ENCODE measurements around the gene KLK1.

- no peak for TF ChIP-seq CTCF (IDR thresholded peaks at IDR 0.05)
- TF ChIP-seq POLR2A (IDR thresholded peaks at IDR 0.05) = no peak
Observed at GRCh38 chr19:50796128-50796633, 27.4 kb downstream of the KLK1 start.

Measured in adrenal gland (tissue), 5 donors.